ENCODE measurements around the gene ARHGAP26. TPM values are rescaled to one million over a fixed set of nuclear protein-coding genes. Genes with fewer than 3 reads are reported as not detected.

ARHGAP26 gene
- total RNA-seq, 1 donor from 2014 or later = 17.1 TPM

DNA sequence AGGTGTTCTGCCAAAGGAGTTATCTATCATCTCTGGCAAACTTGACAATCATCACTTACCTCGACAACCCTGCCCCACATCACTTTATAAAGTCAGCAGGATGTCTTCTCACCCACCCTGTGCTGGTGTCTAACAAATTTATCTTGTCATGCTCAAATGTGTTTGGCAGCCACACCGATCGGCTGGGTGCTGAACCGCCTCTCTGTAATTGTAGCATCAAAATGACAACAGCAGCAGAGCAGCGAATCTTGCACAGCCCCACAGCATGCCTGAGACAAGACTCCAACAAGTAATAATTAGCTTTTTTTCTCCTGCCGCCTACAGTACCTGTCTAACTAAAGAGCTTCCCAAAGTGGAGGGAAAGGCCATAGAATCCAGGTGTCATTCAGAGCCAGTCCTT is 457.1 kb downstream of the ARHGAP26 start:
- FAIRE-seq (no peak), DNase-seq (ENCODE audit: low read depth) (no peak)
- TF ChIP-seq, protein P1, sequence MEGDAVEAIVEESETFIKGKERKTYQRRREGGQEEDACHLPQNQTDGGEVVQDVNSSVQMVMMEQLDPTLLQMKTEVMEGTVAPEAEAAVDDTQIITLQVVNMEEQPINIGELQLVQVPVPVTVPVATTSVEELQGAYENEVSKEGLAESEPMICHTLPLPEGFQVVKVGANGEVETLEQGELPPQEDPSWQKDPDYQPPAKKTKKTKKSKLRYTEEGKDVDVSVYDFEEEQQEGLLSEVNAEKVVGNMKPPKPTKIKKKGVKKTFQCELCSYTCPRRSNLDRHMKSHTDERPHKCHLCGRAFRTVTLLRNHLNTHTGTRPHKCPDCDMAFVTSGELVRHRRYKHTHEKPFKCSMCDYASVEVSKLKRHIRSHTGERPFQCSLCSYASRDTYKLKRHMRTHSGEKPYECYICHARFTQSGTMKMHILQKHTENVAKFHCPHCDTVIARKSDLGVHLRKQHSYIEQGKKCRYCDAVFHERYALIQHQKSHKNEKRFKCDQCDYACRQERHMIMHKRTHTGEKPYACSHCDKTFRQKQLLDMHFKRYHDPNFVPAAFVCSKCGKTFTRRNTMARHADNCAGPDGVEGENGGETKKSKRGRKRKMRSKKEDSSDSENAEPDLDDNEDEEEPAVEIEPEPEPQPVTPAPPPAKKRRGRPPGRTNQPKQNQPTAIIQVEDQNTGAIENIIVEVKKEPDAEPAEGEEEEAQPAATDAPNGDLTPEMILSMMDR (IDR thresholded peaks at IDR 0.05; ENCODE audit: insufficient read depth, low read length, severe bottlenecking) = no peak
- no peaks in the 10 kb centered on the region for H3K27me3 ChIP-seq (ENCODE audit: control insufficient read depth, insufficient read depth, low read length)
- no peak overlapping the region for H3K4me3 ChIP-seq (ENCODE audit: low read depth, low read length)
- no peaks in the 10 kb centered on the region for H3K36me3 ChIP-seq (ENCODE audit: control insufficient read depth, insufficient read depth, low read length)

DNA sequence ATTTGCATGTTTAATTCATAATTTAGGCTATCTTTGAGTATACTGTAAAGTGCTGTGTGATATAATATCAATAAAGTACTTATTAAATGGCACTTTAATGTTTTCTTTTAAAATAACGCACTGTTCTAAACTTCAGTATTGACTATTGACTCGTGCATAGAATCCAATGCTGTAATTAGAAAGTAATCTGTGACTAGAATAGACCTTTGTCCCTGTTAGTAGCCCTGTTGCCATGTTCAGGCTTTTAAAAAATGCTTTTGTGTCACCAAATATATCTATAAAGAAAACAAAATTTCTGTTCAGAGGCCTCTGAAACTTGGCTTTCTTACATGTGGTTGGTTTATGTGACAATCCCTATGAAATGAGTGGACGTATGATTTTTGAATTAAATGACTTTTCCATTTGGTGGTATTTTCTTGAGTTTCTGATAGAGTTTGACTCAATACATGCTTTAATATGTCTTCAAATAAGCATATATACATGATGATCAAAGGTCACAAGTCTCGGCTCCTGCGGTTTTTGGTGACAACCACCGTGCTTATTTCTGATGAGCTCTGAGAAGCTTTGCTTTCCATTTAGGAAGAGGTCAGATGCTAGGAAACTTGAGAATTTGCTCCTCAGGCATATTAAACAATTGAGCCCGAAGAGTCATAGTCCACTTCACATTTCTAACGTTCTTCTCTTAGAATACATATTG is 458.6 kb downstream of the ARHGAP26 start:
- Histone ChIP-seq H3K4me3 (ENCODE audit: low read depth, low read length) (no peak overlapping the region), H3K36me3 (ENCODE audit: control insufficient read depth, insufficient read depth, low read length) (no peaks in the 10 kb centered on the region), H3K27me3 (ENCODE audit: control insufficient read depth, insufficient read depth, low read length) (no peaks in the 10 kb centered on the region)
- DNase-seq (ENCODE audit: low read depth) (no peak), FAIRE-seq (no peak)
- TF ChIP-seq, protein P1 (IDR thresholded peaks at IDR 0.05; ENCODE audit: insufficient read depth, low read length, severe bottlenecking) = no peak

DNA sequence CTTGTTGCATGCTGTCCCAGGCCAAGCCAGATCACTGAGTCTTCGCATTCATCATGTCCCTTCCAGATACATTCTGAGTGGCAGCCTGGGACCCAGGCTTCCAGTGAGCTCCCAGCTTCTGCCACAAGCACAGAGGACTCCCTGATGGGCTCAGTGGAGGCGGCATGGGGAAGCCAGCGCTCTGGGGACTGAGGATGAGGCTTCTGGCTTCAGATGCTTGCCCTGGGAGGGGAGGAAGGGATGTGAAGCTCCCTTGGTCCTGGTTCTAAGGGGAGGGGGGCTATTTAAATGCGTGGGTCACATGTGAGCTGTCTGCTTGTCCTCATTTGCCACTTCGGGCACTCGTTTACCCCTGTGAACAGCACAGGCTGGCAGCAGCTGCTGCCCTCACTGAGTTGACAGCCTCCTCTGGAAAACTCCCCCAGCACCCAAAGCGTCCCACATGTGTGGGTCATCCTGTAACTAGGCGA is 459.3 kb downstream of the ARHGAP26 start:
- no peaks in the 10 kb centered on the region for H3K36me3 ChIP-seq (ENCODE audit: control insufficient read depth, insufficient read depth, low read length)
- FAIRE-seq (no peak), DNase-seq (ENCODE audit: low read depth) (no peak)
- TF ChIP-seq, protein P1 (IDR thresholded peaks at IDR 0.05; ENCODE audit: insufficient read depth, low read length, severe bottlenecking) = no peak
- H3K4me3 ChIP-seq (ENCODE audit: low read depth, low read length) = no peak overlapping the region
- H3K27me3 ChIP-seq (ENCODE audit: control insufficient read depth, insufficient read depth, low read length) = no peaks in the 10 kb centered on the region

DNA sequence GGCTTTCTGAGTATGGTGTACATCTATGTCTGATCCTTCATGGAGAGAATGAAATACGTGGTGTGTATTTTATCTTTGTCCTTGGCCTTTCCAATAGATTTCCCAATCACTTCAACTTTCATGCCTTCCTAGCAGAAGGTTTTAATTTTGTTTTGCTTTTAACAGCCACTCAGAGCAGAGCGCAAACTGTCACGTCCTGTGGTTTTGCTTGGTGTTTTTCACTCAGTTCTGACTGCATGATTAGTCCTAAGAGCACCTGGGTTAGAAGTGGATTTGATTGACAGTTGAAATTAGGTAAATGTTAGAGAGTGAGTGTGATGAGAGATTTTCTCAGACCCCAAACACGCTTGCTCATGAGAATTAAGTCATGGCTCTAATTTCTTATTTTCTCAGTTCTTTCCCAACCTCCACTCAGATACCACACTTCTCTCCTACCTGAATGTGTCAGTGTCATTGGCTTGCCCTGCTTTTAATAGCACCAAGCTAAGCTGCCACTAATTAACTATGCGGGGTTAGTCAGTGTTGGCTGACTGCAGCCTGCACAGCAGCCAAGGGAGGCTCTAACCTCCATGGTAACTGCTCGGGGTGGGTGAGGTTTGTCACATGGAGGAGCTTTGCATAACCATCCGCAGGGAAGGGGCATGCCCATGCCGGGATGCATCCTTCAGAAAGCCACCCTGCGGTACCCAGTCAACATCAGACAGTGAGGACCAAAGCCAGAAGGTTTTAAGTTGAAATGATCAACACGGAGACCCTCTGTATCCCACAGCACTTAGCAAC is 459.9 kb downstream of the ARHGAP26 start:
- H3K36me3 ChIP-seq (ENCODE audit: control insufficient read depth, insufficient read depth, low read length) = no peaks in the 10 kb centered on the region
- no peaks in the 10 kb centered on the region for H3K27me3 ChIP-seq (ENCODE audit: control insufficient read depth, insufficient read depth, low read length)
- no peak overlapping the region for H3K4me3 ChIP-seq (ENCODE audit: low read depth, low read length)
- TF ChIP-seq, protein P1 (IDR thresholded peaks at IDR 0.05; ENCODE audit: insufficient read depth, low read length, severe bottlenecking) = no peak
- peak; percentile 90 for FAIRE-seq
- DNase-seq (ENCODE audit: low read depth) = peak; percentile 50

DNA sequence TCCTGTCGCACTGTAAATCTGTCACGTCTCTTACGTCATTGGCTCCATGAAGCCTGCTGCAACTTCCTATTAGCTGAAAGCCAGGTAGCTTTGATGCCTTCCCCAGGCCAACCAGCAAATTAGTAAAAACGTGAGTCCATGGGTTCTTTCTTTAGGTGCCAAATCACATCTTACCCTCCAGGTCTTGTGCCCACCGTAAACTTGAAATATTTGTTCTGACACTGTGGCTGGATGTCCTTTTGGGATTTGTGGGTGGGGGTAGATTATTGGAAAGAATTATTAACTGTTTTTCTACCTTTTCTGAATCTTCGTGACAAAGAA is 460.5 kb downstream of the ARHGAP26 start:
- Histone ChIP-seq H3K27me3 (ENCODE audit: control insufficient read depth, insufficient read depth, low read length) (no peaks in the 10 kb centered on the region), H3K36me3 (ENCODE audit: control insufficient read depth, insufficient read depth, low read length) (no peaks in the 10 kb centered on the region), H3K4me3 (ENCODE audit: low read depth, low read length) (no peak overlapping the region)
- DNase-seq (ENCODE audit: low read depth) = no peak
- TF ChIP-seq, protein P1 (IDR thresholded peaks at IDR 0.05; ENCODE audit: insufficient read depth, low read length, severe bottlenecking) = no peak
- FAIRE-seq = no peak

All from bronchial epithelial cell (primary cell).